Measurements from ENCODE around the gene MKNK1.

- TF ChIP-seq CTCF (IDR thresholded peaks at IDR 0.05; ENCODE audit: low read depth, low read length) (no peak), POLR2A (IDR thresholded peaks at IDR 0.05; ENCODE audit: extremely low read depth, insufficient read length) (no peak), MYC (IDR thresholded peaks at IDR 0.05; ENCODE audit: low read depth, low read length) (no peak)
Observed at GRCh38 chr1:46618754-46619415, 14.8 kb upstream of the MKNK1 start.
